ENCODE results near the gene TOX3. TPM values are rescaled to one million over a fixed set of nuclear protein-coding genes. Genes with fewer than 3 reads are reported as not detected.

The TOX3 gene
- total and polyA plus RNA-seq, 2 of the 13 experiments (the other 11 are each of a cell fraction or from before 2014, with no cell fraction given) = 14.5 to 98.6 TPM

GRCh38 chr16:52526116-52526828 lies 20.7 kb downstream of the TOX3 start:
- Histone ChIP-seq H3K27ac (ENCODE audit: extremely low read length, insufficient read depth, low read length) (no peak overlapping the region), H3K4me2 (ENCODE audit: low read depth, low read length) (no peak overlapping the region), H3K4me1 (ENCODE audit: insufficient read depth, low read length) (peaks cover 41% of the 10 kb centered on the region), H3K4me3 (replicated peaks in 1 of 3; ENCODE audit: insufficient read depth in 1 of 3, low read depth in 2 of 3, low read length in 3 of 3) (no peak overlapping the region), H4K20me1 (ENCODE audit: insufficient read depth, low read length) (peaks cover 84% of the 10 kb centered on the region), H2AFZ (ENCODE audit: low read length) (no peak overlapping the region), H3K9me3 (ENCODE audit: low read length) (no peaks in the 10 kb centered on the region), H3K79me2 (ENCODE audit: insufficient read depth, low read length) (peaks cover 97% of the 10 kb centered on the region), H3K9ac (ENCODE audit: insufficient read depth, low read depth, low read length) (no peak overlapping the region), H3K36me3 (replicated peaks in 1 of 2; ENCODE audit: control insufficient read depth in 1 of 2, insufficient read depth in 2 of 2, low read length in 2 of 2) (peaks cover 15 to 39% of the 10 kb centered on the region in 2 experiments), H3K27me3 (ENCODE audit: control insufficient read depth in 1 of 2, insufficient read depth in 2 of 2, low read length in 2 of 2) (no peaks in the 10 kb centered on the region)
- in situ Hi-C loops (cut with HindIII; ENCODE audit: extremely low pct_ligation_motif_present, low pct_unique_long_range_greater_than_20kb) (no loop called here), intact Hi-C loops (cut with micrococcal nuclease; ENCODE audit: unreplicated experiment) (no loop called here)
- 95% methylated on average over 8 of the region's 8 CpGs for WGBS (ENCODE audit: low lambda C conversion rate)
- FAIRE-seq (no peak), DNase-seq (ENCODE audit: low spot score) (no peak), ATAC-seq (no peak)
- no TSS peak for BruUV-seq (replicated peaks)
- CTCF ChIA-PET (ENCODE audit: low intra/inter-chr PET ratio, low total read pairs) = no interaction called here
- POLR2A ChIA-PET = no interaction called here
- TF ChIP-seq ZNF441 (CRISPR knock-in tag; IDR thresholded peaks at IDR 0.05; ENCODE audit: borderline replicate concordance) (no peak), NR2F2 (IDR thresholded peaks at IDR 0.05; ENCODE audit: borderline replicate concordance, low read depth) (no peak), ZNF337 (CRISPR knock-in tag; IDR thresholded peaks at IDR 0.05; ENCODE audit: borderline replicate concordance, low read depth) (no peak), PLRG1 (conservative IDR thresholded peaks at IDR 0.05) (no peak), FIP1L1 (IDR thresholded peaks at IDR 0.05; ENCODE audit: borderline replicate concordance, insufficient read depth, low read depth, low read length) (no peak), IRF9 (CRISPR knock-in tag; IDR thresholded peaks at IDR 0.05; ENCODE audit: borderline replicate concordance) (no peak), ZFP91 (CRISPR knock-in tag; IDR thresholded peaks at IDR 0.05; ENCODE audit: borderline replicate concordance) (no peak), ZNF350 (CRISPR knock-in tag; IDR thresholded peaks at IDR 0.05; ENCODE audit: borderline replicate concordance, low read depth) (no peak), RBM22 (optimal IDR thresholded peaks at IDR 0.05; ENCODE audit: low read length) (peak; percentile 6), SSRP1 (CRISPR knock-in tag; IDR thresholded peaks at IDR 0.05) (0 out of 2 replicates have a peak, but pooled peaks have one; percentile 35), NFAT5 (CRISPR knock-in tag; IDR thresholded peaks at IDR 0.05) (no peak), BRCA1 (CRISPR knock-in tag; IDR thresholded peaks at IDR 0.05) (no peak), NCOA5 (CRISPR knock-in tag; IDR thresholded peaks at IDR 0.05) (no peak), MZF1 (CRISPR knock-in tag; IDR thresholded peaks at IDR 0.05; ENCODE audit: borderline replicate concordance) (no peak), TFE3 (CRISPR knock-in tag; IDR thresholded peaks at IDR 0.05) (no peak)
